SKM-1 treated with dmso at 0.1 percent for 144 hours (cell line): ENCODE measurements around the gene CMTM8.
"Not testable (repeated sequence)": the region's sequence is repeated elsewhere in the genome, so short reads cannot be mapped to it uniquely, and the experiment has no call there.

ENCODE experiments used
- DNase-seq: peaks from one replicate; lab custom pipeline; 2025; ENCODE audit not compliant: unreplicated experiment; lab: John Stamatoyannopoulos, UW

CMTM8 gene

DNA sequence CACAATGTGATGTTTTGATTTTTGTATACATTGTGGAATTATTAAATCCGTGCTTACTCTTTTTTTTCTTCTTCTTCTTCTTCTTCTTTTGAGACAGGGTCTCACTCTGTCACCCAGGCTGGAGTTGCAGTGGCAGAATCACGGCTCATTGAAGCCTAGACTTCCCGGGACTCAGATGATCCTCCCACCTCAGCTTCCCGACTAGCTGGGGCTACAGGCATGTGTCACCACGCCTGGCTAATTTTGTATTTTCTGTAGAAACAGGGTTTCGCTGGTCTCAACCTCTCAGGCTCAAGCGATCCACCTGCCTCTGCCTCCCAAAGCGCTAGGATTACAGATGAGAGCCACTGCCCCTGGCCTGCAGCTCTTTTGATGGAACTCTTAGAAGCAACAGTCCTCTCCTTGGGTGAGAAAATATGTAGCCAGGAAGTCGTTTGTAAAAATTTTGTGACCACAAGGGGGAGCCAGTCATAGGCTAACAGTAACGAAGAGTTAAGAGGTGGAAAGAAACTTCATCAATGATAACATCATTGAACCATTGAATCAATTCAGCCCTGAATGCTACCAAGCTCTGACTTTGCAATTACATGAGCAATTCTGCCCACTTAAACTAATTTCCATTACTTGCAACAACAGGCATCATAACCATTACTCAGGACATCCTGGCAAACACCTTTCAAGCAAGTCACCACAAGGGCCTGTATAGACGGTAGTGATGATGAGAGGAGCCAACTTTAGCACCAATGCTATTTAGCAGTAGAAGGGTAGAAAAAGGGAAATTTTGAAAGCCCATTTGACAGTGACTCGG is 136.5 kb downstream of the CMTM8 start:
- DNase-seq = peak; percentile 72

GRCh38 chr3:32375596-32375930 is 137.1 kb downstream of the CMTM8 start:
- no peak for DNase-seq

DNA sequence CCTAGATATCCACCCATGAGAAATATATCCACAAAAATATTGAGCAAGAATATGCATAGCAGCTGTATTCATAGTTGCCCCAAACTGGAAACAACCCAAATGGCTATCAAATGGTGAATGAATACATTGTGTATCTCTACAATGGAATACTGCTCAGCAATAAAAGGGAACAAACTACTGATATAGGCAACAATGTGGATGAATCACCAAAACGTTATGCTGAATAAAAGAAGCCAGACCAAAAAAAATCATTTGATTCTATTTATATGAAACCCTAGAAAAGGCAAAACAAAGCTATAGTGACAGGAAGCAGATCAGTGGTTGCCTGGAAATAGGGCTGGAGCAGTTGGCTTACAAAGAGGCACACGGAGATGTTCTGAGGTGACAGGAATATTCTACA is 137.6 kb downstream of the CMTM8 start:
- no peak for DNase-seq

- DNase-seq = no peak
These were observed 141.5 kb downstream of the CMTM8 start for GRCh38 chr3:32379831-32380500.

DNA sequence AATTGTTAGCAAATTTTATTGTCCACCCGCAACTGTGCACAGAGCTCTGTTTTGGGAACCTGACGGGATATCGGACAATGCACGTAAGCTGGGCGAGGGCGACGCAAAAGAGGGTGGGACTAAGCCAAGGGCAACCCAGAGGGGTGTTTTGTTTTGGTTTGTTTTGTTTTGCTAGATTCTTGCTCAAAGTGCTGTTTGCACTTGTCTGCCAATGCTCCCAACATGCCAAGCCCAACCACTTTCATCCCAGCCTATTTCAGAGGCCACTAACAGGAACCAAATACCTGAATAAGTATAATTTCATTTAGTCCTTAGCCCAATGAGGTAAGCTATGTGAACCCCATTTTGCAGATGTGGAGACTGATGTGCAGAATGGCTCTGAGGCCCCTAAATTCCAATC is 143.4 kb downstream of the CMTM8 start:
- DNase-seq = no peak

DNA sequence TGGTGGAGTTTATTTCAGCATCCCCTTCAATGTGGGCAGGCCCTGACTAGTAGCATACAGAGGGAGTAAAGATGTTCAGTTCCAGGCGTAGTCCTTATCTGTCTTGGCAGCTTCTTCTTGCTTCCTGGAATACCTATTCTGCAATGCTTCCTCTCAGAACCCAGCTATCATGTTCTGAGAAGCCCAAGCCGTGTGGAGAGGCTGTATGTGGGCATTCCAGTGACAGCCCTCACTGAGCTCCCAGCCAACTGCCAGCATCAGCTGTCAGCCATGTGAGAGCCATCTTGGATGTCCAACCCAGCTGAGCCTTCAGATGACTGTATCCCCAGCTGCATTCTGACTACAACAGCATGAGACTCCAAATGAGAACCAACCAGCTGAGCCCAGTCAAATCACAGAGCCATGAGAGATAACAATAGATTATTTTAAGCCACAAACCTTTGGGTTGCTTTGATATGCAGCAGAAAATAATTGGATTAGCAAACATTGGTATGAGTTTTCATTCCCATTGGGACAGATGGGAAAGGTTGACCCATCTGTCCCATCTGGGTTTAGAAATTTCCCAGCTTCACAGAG is 144.7 kb downstream of the CMTM8 start:
- DNase-seq = no peak

DNA sequence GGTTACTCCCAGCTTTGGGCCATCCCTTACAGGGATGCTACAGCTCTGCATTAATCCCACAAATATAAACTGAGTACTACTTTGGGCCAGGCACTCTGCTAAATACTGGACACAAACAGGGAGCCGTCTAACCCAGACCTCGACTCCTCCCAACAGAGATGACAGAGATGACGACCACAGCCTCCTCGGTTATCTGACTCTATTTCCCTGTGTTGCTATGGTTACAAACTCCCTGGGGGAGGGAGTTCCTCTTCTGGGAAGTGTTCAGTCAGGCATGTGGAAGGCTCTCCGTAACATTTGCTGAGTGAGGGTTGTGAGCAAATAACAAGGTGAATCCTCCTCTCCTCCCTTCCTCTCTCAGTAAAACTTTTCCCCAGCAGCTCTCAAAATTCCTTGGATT is 146.5 kb downstream of the CMTM8 start:
- DNase-seq = peak; percentile 97

- DNase-seq = no peak
These were observed 149.0 kb downstream of the CMTM8 start for GRCh38 chr3:32387512-32387911.

GRCh38 chr3:32389577-32389976 is 151.1 kb downstream of the CMTM8 start:
- DNase-seq = not testable (repeated sequence)

- DNase-seq = peak; percentile 71
These were observed 153.4 kb downstream of the CMTM8 start, which contains the start of gene CMTM7 for GRCh38 chr3:32391643-32392535. CMTM7 (plus strand) TSS chr3:32391853; CDS start chr3:32391907, 54 bp downstream.

GRCh38 chr3:32392536-32393302 is 154.2 kb downstream of the CMTM8 start:
- no peak for DNase-seq

DNA sequence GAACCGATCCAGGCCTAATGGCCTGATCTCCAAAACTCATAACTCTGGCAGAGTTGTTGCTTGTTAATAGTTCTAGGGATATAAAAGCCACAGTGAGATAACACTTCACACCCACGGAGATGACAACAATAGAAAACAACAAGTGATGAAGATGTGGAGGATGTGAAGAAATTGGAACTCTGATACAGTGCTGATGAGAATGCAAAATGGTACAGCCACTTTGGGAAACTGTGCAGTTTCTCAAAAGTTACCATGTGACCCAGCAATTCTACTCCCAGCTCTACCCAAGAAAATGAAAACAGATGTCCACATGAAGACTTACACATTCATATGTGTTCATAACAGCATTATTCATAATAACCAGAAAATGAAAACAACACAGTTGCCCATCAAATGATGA is 157.0 kb downstream of the CMTM8 start:
- DNase-seq = no peak

- DNase-seq = no peak
These were observed 159.5 kb downstream of the CMTM8 start for GRCh38 chr3:32397941-32398340.

GRCh38 chr3:32398531-32398930 is 160.1 kb downstream of the CMTM8 start:
- peak; percentile 64 for DNase-seq

DNA sequence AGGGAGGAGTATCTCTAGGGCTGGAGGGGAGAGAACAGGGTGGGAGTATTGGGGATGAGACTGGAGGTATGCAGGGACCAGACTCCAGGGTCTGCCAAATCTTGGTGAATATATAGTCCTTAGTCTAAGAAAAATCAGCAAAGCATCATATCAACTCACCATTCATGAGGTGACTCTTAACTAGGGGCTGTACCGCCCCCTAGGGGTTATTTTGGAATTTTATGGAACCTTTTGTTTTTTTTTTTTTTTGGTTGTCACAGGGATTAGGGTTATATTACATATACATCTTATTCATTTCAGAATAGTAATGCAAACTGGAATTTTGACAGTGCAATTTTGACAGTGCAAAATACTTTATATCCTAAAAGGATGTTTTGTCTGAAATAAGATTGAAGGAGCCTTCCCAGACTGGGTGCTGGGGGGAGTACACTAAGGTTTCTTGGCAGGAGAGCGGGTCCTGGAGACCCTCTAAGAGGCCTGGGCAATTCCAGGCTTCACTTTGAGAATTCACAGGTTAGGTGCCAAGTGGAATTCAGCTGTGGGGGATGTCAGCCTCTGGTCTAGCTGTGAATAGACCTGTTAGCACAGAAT is 160.6 kb downstream of the CMTM8 start:
- peak; percentile 21 for DNase-seq

DNA sequence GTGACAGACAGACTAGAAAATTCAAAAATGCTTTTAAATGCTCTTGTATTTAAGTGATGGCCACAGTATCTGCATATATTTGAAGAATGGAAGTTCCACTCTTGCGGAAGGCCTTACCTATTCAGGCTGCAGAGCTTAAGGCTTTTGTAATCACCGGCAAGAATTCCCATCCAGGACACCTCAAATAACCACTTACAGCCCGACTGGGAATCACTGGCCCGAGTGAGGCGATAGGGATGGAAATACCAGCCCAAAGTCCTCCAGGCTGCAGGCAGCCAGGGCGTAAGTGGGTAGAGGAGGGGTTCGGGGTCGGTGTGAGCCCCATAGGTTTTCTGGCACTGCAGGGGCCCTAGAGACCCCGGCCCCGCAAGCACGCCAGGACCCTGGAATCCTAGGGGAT is 162.6 kb downstream of the CMTM8 start:
- no peak for DNase-seq

DNA sequence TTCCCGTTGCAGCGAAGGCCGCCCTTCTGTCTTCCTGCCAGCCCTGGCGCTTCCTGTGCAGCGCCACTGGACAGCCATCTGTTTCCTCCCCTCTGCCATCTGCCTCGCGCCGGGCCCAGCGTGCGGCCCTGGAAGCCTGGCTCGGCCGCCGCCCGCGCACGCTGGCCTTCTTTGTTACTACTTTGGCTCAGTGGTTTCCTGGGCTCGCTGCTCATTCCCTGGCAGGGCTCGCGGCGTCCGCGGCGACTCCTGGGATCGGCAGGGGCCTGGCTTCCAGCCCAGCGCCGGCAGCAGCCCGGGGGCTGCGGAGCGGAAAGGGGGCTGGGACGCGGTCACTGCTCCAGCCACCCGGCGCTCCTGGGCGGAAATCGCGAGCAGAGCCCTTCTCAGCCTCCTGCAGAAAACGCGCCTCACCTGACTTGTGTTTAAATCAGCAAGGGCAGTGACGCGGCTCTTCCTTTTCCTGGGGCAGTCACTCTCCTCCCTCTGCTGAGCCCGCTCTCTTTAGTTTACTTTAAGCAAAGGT is 163.1 kb downstream of the CMTM8 start:
- peak; percentile 47 for DNase-seq

DNA sequence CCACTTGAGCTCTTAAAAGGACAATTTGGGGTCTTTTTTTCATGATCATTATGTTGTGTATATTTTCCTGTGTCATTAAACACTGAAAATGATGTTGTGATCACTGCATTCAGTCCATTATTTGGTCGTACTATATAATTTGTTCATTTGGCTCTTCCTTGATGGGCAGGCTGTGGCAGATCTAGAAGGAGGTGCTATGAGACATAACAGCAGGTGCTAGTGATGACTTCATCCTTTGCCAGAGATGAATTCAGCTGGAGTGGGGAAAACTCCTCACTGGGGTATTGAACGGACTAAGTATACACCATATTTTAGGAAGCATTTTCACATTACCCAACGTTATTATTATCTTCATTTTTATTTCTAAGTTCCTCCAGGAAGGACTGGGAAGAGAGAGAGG is 165.2 kb downstream of the CMTM8 start:
- no peak for DNase-seq

DNA sequence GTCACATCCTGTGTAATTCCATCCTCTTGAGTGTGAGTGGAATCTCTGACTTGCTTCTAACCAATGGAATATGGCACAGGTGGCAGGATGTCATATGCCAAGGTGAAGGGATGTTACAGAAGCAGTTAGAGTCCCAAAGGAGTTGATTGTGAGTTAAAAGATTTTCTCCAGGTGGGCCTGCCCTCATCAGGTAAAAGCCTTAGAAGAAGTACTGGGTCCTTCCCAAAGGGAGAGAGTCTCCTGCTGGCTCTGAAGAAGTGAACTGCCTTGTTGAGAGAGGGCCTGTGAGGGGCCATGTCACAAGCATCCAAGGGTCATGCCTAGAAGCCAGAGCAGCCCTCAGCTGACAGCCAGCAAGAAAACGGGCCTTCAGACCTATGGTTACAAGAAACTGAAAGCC is 166.2 kb downstream of the CMTM8 start:
- DNase-seq = no peak

GRCh38 chr3:32405155-32405554 is 166.7 kb downstream of the CMTM8 start:
- DNase-seq = no peak
